Activated B cell treated with CpG ODN at 0.5 μM for 24 hours (primary cell): Measurements from ENCODE around the gene ZNF280B. TPM values are rescaled to one million over a fixed set of nuclear protein-coding genes. Genes with fewer than 3 reads are reported as not detected.

Source experiments
- ATAC-seq: fragments of 200-7000 bp; cut with Tn5 transposase; one replicate; pipeline ENCODE4 v1.10.0; 2021; ENCODE audit warnings: low read depth, mild to moderate bottlenecking, moderate library complexity
- CTCF ChIA-PET: fragments of 350-600 bp; sonication (Branson Sonifier 250); formaldehyde crosslinking; loops from one replicate; lab custom pipeline; 2021; ENCODE audit warnings: antibody characterized with exemption; lab: Charles Lee
- POLR2A ChIA-PET: fragments of 350-600 bp; sonication (Branson Sonifier 250); formaldehyde crosslinking; loops from one replicate; lab custom pipeline; 2021; ENCODE audit warnings: antibody characterized with exemption; lab: Charles Lee
- DNase-seq: peaks from one replicate; pipeline ENCODE4 v3.0.0; 2022
- H3K27ac Mint-ChIP-seq: one replicate; pipeline ENCODE4 v1.8.0; 2020; ENCODE audit warnings: mixed read lengths
- H3K27me3 Mint-ChIP-seq: one replicate; pipeline ENCODE4 v1.8.0; 2021; ENCODE audit warnings: mixed read lengths
- H3K36me3 Mint-ChIP-seq: one replicate; pipeline ENCODE4 v1.8.0; 2021; ENCODE audit warnings: low read depth, mixed read lengths
- H3K4me1 Mint-ChIP-seq: one replicate; pipeline ENCODE4 v1.8.0; 2021; ENCODE audit warnings: mixed read lengths
- H3K4me3 Mint-ChIP-seq: one replicate; pipeline ENCODE4 v1.8.0; 2020; ENCODE audit warnings: mild to moderate bottlenecking, mixed read lengths
- H3K9me3 Mint-ChIP-seq: one replicate; pipeline ENCODE4 v1.8.0; 2020; ENCODE audit warnings: mixed read lengths
- CTCF ChIP-seq: fragments of 200-600 bp; IDR thresholded peaks from one replicate; pipeline ENCODE4 v1.8.0; 2022; ENCODE audit warnings: antibody characterized with exemption, mild to moderate bottlenecking
- intact Hi-C: fragments of 100-400 bp; cut with micrococcal nuclease; formaldehyde crosslinking; loops from one replicate; pipeline ENCODE4 v1.15.1; 2024
- total RNA-seq: library from RNA; stranded (reverse); gene quantifications from 2 replicates; pipeline ENCODE4 v1.2.3, GENCODE V29; 2022

The ZNF280B gene
- total RNA-seq, 1 donor from 2014 or later: 2.5 TPM

- Mint-ChIP-seq H3K4me3 (no peak overlapping the region), H3K27me3 (peaks cover 4% of the 10 kb centered on the region), H3K4me1 (peaks cover 19% of the 10 kb centered on the region), H3K9me3 (peaks cover 10% of the 10 kb centered on the region), H3K36me3 (peaks cover 3% of the 10 kb centered on the region), H3K27ac (peak overlapping the region; percentile 61)
- no peak for TF ChIP-seq CTCF
- DNase-seq (no peak), ATAC-seq (no peak)
- ChIA-PET POLR2A (interaction anchor here (1.0 kb wide), 1 partner anchor 42 kb away, joined by 3 read pairs; no protein-coding TSS in a partner anchor), CTCF (interaction anchor here (0.6 to 3.4 kb wide), 12 partner anchors 14 to 491 kb away, joined by 3 to 30 read pairs (median 6); no protein-coding TSS in a partner anchor)
- intact Hi-C loops: loop anchor here (1.0 to 10.0 kb wide), 6 partner anchors 33 to 492 kb away; no protein-coding TSS in a partner anchor
Observed at GRCh38 chr22:22464541-22465054, 43.9 kb downstream of the ZNF280B start.

- intact Hi-C loops: loop anchor here (1.0 to 10.0 kb wide), 7 partner anchors 33 to 493 kb away; no protein-coding TSS in a partner anchor
- Mint-ChIP-seq H3K36me3 (peaks cover under 1% of the 10 kb centered on the region), H3K4me1 (peaks cover 19% of the 10 kb centered on the region), H3K9me3 (peaks cover 9% of the 10 kb centered on the region), H3K4me3 (peak overlapping the region; percentile 24), H3K27me3 (peaks cover 4% of the 10 kb centered on the region), H3K27ac (peak overlapping the region; percentile 61)
- ChIA-PET CTCF (interaction anchor here (0.7 to 3.4 kb wide), 16 partner anchors 14 to 491 kb away, joined by 3 to 30 read pairs (median 4); no protein-coding TSS in a partner anchor), POLR2A (interaction anchor here (0.6 to 1.0 kb wide), 2 partner anchors 41 to 680 kb away, joined by 3 read pairs; no protein-coding TSS in a partner anchor)
- DNase-seq (no peak), ATAC-seq (peak; percentile 61)
- peak; percentile 76 for TF ChIP-seq CTCF
Observed at GRCh38 chr22:22463855-22464540, 44.5 kb downstream of the ZNF280B start.

DNA sequence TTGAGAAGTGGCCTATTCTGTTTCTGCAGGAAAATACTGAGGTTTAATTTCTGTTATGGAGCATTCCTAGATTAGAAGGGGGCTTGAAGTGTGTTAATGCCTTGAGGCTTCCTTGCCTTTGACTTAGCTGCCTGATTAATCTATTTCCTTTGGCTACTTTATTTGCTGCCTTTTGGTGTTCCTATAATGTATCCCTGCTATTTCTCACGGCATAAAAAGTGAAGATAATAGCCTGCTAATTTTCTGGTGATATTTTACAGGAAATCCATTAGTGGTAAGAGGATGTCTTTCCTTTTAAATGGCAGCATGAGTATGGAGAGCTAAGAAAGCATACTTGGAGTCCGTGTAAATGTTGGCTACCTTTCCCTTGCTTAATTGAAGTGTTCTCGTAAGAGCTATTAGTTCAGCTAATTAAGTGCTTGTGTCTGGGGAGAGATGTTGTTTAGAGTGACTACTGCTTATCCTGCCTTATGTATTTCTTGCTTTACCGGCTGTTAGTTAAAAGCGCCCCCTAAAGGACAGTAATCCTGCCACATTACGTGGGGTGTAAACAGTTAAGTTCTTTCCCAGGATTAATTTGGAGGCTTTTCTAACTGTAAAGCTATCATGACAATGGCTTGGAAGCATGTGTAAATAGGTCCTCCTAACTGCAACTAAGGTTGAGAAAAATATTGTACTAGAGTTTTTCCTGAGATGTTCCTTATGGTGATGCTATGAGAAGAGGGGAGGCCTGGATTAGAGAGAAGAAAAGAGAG, 45.6 kb downstream of the ZNF280B start:
- no peak for DNase-seq
- CTCF ChIA-PET: interaction anchor here (0.6 to 3.4 kb wide), 16 partner anchors 13 to 325 kb away, joined by 3 to 30 read pairs (median 4); no protein-coding TSS in a partner anchor
- TF ChIP-seq CTCF: no peak
- Mint-ChIP-seq H3K4me3 (no peak overlapping the region), H3K27me3 (peaks cover 4% of the 10 kb centered on the region), H3K36me3 (no peaks in the 10 kb centered on the region), H3K9me3 (peaks cover 8% of the 10 kb centered on the region), H3K4me1 (peaks cover 19% of the 10 kb centered on the region), H3K27ac (no peak overlapping the region)
- intact Hi-C loops: loop anchor here (2.0 to 10.0 kb wide), 3 partner anchors 41 to 222 kb away; no protein-coding TSS in a partner anchor
- ATAC-seq: no peak
- POLR2A ChIA-PET: interaction anchor here (0.6 kb wide), 1 partner anchor 681 kb away, joined by 3 read pairs; no protein-coding TSS in a partner anchor

GRCh38 chr22:22461583-22461982, 47.0 kb downstream of the ZNF280B start:
- no peak for ATAC-seq
- Mint-ChIP-seq H3K36me3 (no peaks in the 10 kb centered on the region), H3K9me3 (peaks cover 11% of the 10 kb centered on the region), H3K4me1 (peaks cover 19% of the 10 kb centered on the region), H3K4me3 (no peak overlapping the region), H3K27ac (no peak overlapping the region), H3K27me3 (peaks cover 4% of the 10 kb centered on the region)
- ChIA-PET POLR2A (no interaction called here), CTCF (interaction anchor here (1.4 to 3.4 kb wide), 4 partner anchors 30 to 129 kb away, joined by 3 to 30 read pairs (median 14); no protein-coding TSS in a partner anchor)
- TF ChIP-seq CTCF: no peak
- intact Hi-C loops: loop anchor here (5.0 to 10.0 kb wide), 2 partner anchors 39 to 223 kb away; no protein-coding TSS in a partner anchor
- DNase-seq: no peak
